Mucosa of descending colon (tissue), 3 donors: ENCODE results near the gene ACOT7. TPM values are rescaled to one million over a fixed set of nuclear protein-coding genes. Genes with fewer than 3 reads are reported as not detected.

Source experiments
- ATAC-seq: fragments of 200-7000 bp; cut with Tn5 transposase; one replicate; pipeline ENCODE4 v1.9.1; 2020; ENCODE audit warnings: mild to moderate bottlenecking, moderate library complexity
- DNase-seq, 3 donors: peaks; one replicate each; pipeline ENCODE4 v3.0.0-alpha.2; 2020
- H3K36me3 ChIP-seq: fragments of 200-600 bp; one replicate; pipeline ENCODE4 v1.8.0; 2021; ENCODE audit warnings: low read depth, mild to moderate bottlenecking
- H3K4me1 ChIP-seq: fragments of 200-600 bp; one replicate; pipeline ENCODE4 v1.8.0; 2021; ENCODE audit warnings: low read depth, mild to moderate bottlenecking
- H3K4me3 ChIP-seq: fragments of 200-600 bp; one replicate; pipeline ENCODE4 v1.8.0; 2021; ENCODE audit warnings: mild to moderate bottlenecking
- H3K9me3 ChIP-seq: fragments of 200-600 bp; one replicate; pipeline ENCODE4 v1.8.0; 2021; ENCODE audit warnings: mild to moderate bottlenecking
- CTCF ChIP-seq: fragments of 200-600 bp; IDR thresholded peaks from one replicate; pipeline ENCODE4 v1.8.0; 2022; ENCODE audit warnings: antibody characterized with exemption, mild to moderate bottlenecking
- intact Hi-C, 2 donors: fragments of 100-400 bp; cut with DNase I in 1 of 2; cut with micrococcal nuclease in 1 of 2; formaldehyde crosslinking; loops; one replicate each; pipeline versions ENCODE4 v1.11.0 to v1.11.1; 2022; cut with DNase I, micrococcal nuclease
- total RNA-seq, 3 donors: library from RNA; stranded (reverse); fragmentation: NEBNext Ultra II Directional in 2 of 3; extraction: Animal tissue kit (Norgen Biotek cat#: 25700) in 2 of 3; gene quantifications; one replicate each; pipeline versions ENCODE4 v1.2.1 to v1.2.4, GENCODE V29; 2021 to 2023
- donor health status: DM: no; HTN: no; CAD: no; lungs with moderate emphysema.
- donor health status: DM: no; HTN: no; CAD: no.
- donor health status: DM: no; HTN: yes; CAD: no.

ACOT7 gene
- total RNA-seq, 3 donors from 2014 or later, result 37.9 to 60.1 (median 42.7) TPM

- TF ChIP-seq CTCF, result no peak
- Histone ChIP-seq H3K9me3 (no peaks in the 10 kb centered on the region), H3K36me3 (no peaks in the 10 kb centered on the region), H3K4me3 (no peak overlapping the region), H3K4me1 (peaks cover 70% of the 10 kb centered on the region)
- peak; percentile 36 for ATAC-seq
- intact Hi-C loops, result loop anchor here in 1 of 2 donors (10.0 kb wide), 1 partner anchor 46 kb away; no protein-coding TSS in a partner anchor
- peak; percentile 64 to 82 (median 73) for DNase-seq
Observed at GRCh38 chr1:6358757-6359201, 34.8 kb downstream of the ACOT7 start.

GRCh38 chr1:6358144-6358624 lies 35.4 kb downstream of the ACOT7 start:
- H3K4me3 ChIP-seq, result no peak overlapping the region
- H3K4me1 ChIP-seq, result peaks cover 72% of the 10 kb centered on the region
- ATAC-seq (no peak), DNase-seq (peak in 1 of 3 donors; percentile 61)
- no peaks in the 10 kb centered on the region for H3K9me3 ChIP-seq
- no peak for TF ChIP-seq CTCF
- intact Hi-C loops, result loop anchor here in 1 of 2 donors (10.0 kb wide), 1 partner anchor 47 kb away; no protein-coding TSS in a partner anchor
- no peaks in the 10 kb centered on the region for H3K36me3 ChIP-seq

- Histone ChIP-seq H3K4me1 (peaks cover 78% of the 10 kb centered on the region), H3K36me3 (no peaks in the 10 kb centered on the region), H3K4me3 (no peak overlapping the region), H3K9me3 (no peaks in the 10 kb centered on the region)
- peak in 2 of 3 donors; percentile 57 to 66 for DNase-seq
- intact Hi-C loops, result loop anchor here in 1 of 2 donors (10.0 kb wide), 1 partner anchor 47 kb away; no protein-coding TSS in a partner anchor
- peak; percentile 10 for TF ChIP-seq CTCF
- peak; percentile 13 for ATAC-seq
Observed at GRCh38 chr1:6357243-6357936, 36.2 kb downstream of the ACOT7 start.

GRCh38 chr1:6355621-6356020 lies 37.9 kb downstream of the ACOT7 start:
- ATAC-seq (no peak), DNase-seq (no peak)
- Histone ChIP-seq H3K9me3 (no peaks in the 10 kb centered on the region), H3K4me1 (peaks cover 74% of the 10 kb centered on the region), H3K36me3 (no peaks in the 10 kb centered on the region), H3K4me3 (no peak overlapping the region)
- intact Hi-C loops, result loop anchor here in 1 of 2 donors (10.0 kb wide), 1 partner anchor 49 kb away; no protein-coding TSS in a partner anchor
- TF ChIP-seq CTCF, result no peak

- ATAC-seq (no peak), DNase-seq (no peak)
- no peaks in the 10 kb centered on the region for H3K36me3 ChIP-seq
- H3K9me3 ChIP-seq, result no peaks in the 10 kb centered on the region
- peaks cover 66% of the 10 kb centered on the region for H3K4me1 ChIP-seq
- intact Hi-C loops, result loop anchor here in 1 of 2 donors (10.0 kb wide), 1 partner anchor 50 kb away; no protein-coding TSS in a partner anchor
- no peak overlapping the region for H3K4me3 ChIP-seq
- TF ChIP-seq CTCF, result no peak
Observed at GRCh38 chr1:6354659-6355317, 38.8 kb downstream of the ACOT7 start.
